GM18858 (cell line): ENCODE data around the gene DLG5.
"Not testable (repeated sequence)": the region's sequence is repeated elsewhere in the genome, so short reads cannot be mapped to it uniquely, and the experiment has no call there.

Source experiments
- ATAC-seq: cut with Tn5 transposase; IDR thresholded peaks from one replicate; pipeline ENCODE4 v1.9.1; 2021; ENCODE audit not compliant: unreplicated experiment

DLG5 gene

DNA sequence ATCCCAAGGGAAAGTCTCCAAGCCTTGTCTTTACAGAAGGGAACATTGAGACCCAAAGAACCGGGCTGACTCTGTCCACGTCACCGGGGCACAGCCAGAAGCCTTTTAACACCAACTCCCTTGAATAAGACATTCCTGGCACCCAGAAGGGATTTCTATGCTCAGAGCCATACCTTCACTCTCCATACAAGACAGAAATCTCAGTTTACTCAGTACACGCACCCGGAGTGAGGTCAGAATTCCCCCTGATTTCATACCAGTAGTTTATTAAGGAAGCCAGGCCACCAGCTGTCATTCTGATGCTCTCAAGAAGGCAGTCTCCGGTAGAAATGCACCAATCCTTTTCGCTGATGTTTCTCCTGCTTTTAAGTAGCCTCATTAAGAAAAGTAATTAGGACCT, 154.7 kb downstream of the DLG5 start:
- ATAC-seq: no peak

DNA sequence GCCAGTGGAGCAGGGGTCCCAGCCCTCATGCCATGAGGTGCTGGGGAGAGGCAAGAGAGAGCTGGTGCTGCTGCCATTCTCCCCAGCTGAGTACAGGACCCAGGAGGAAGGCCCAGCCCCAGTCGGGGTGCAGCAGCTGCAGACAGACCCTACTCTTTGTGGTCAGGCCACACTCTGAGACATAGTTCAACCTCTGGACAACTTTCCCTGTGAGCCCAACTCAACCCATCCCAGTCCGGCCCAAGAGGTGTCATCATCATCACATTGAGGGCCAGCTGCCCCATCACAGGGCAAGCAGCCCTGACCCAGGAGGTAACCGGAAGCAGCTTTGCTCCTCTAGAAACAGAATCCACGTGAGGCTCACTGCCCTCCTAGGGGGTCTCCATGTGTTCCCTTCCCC, 155.1 kb downstream of the DLG5 start:
- no peak for ATAC-seq

DNA sequence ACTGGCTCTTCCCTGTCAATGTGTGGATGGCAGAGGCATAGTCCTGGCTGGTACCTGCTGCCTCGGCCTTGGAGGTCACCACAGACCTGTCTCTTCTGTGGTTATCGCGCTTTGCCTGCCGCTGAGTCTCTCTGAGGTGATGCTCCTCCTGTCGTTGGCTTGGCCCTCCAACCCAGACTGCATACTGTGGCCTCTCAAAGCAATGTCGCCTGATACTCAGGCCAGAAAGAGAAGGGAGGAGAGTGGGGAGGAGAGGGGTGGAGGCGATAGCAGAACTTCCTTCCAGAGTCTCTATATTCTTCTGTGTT, 155.7 kb downstream of the DLG5 start:
- no peak for ATAC-seq

DNA sequence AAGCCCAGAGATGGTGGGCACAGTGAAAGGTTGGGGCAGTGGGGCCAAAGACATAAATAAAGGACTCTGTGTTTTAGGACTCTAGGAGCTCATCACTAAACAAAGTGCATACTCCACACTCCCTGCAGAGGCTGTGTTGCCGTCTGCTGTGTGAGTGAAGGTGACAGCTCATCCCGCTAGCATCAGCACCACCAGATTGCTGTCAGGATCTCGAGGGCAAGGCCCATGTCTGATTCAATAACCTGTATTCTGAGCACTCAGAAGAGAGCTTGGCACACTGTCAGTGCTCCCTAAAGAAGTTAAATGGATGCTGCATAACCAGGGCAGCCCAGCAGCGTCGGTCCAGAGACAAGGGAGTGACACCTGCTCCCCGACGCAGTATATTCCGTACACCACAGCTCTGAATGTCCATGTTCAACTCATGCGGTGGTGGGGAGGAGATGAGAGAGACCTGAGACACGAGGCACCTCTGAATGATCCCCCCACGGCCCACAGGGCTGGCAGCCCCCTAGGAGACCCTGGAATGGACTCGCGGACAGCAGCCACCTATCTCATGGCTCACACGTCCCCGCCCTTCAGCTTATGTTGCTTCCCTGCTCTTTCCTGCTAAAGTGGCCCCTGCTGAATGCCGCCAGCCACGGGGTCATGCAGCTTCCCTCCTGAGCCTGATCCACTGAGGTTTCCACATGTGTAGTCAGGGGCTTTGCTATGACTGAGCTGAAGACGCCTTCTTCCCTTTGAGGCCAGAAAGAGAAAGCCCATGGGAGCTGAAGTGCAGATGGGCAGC, 156.3 kb downstream of the DLG5 start:
- no peak for ATAC-seq

DNA sequence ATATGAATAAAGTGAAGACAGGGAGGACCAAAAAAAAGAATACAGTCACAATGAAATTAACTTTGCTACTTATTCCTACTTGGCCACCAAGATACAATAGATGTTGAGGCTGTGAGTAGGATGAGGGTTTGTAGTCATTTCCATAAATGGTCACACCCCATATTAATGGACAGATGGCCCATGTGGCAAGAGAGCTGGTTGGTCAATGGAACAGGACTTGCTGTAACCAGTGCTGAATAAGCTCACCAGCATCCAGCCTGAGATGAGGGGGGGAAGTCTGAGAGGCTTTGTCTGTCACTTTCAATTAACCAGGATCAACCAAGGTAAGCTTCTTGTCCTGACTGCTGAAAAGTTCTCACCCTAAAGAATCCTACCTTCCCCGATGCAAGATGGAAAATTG, 158.5 kb downstream of the DLG5 start:
- ATAC-seq: no peak

DNA sequence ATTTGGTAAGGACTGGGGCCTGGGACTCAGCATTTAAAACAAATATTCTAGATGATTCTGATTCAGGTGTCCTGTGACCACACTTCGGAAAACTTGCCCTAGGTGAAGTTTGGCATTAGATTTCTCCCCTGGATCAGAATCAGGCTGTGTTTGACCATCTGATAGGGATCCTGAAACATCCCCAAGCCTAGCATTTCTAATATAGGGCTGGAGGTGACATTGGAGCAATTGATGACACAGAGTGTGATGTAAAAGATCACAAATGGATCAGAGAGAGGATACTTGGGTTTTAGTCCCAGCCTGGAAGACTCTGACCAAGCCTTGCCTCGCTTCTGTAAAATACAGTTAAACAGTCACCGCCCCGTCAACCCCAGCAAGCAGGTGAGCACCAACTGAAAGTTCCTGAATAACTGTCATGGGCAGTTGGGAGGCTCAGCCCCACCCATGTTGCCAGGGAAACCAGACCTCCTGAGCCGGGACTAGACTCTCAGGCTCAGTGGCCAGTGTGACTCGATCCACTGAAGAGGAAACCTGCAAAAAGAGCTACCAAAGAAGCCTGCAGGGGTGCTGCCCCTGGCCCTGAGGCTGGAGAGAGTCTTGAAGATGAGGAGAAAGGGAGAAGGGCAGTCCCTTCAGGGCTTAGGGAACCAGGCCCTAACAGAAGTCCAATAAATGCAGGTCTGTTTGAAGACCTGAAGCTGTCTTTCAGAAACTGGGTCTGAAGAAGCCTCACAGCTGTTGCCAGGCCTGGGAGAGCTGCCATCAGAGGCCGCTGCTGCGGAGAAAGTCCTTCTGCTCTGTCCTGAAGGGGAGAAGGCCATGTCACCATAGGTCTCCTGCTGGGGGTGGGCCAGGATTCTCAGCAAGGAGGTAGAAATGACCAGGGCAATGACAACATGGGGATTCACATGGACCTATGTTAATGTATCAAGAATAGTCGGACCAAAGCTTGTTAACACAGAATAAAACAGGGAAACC, 162.8 kb downstream of the DLG5 start:
- no peak for ATAC-seq

DNA sequence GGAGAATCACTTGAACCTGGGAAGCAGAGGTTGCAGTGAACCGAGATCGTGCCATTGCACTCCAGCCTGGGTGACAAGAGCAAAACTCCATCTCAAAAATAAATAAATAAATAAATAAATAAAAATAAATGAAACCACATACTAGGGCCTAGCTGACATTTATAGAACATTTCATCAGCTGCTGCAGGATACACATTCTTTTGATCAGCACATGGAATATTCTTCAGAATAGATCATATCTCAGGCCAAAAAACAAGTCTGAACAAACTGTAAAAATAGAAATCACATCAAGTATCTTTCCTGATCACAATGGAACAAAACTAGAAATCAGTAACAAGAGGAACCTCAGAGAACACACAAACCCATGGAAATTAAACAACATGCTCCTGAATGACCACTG, 168.1 kb downstream of the DLG5 start:
- not testable (repeated sequence) for ATAC-seq

DNA sequence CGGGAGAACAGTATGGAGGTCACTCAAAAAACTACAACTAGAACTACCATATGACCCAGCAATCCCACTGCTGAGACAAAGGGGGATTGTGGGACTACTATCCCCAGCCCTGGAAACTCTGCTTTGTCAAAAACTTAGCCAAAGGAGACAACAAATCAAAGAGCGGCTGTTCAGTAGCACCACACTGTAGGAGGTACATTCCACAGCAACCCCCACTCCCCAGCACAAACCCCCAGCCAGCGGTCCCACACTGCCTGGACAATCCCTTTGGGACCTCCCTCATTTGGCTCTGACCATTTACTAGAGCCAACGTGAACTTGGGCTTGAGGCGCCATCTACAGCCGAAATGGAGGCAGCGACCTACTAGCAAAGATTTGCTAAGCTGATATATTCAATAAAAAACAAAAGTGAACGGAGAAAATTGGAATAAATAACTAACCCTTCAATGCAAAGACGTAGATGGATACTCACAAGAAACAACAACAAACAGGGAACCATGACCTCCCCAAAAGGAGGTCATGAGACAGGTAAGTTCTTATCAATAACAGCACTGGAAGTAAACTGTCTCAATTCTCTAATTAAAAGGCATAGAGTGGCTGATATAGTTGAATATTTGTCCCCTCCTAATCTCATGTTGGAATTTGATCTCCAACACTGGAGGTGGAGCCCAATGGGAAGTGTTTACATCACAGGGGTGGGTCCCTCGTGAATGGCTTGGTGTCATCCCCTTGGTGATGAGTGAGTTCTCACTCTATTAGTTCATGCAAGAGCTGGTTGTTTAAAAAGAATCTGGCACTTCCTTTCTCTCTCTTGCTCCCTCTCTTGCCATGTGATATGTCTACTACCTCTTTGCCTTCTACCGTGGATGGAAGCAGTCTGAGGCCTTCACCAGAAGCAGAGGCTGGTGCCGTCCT, 170.0 kb downstream of the DLG5 start:
- no peak for ATAC-seq

DNA sequence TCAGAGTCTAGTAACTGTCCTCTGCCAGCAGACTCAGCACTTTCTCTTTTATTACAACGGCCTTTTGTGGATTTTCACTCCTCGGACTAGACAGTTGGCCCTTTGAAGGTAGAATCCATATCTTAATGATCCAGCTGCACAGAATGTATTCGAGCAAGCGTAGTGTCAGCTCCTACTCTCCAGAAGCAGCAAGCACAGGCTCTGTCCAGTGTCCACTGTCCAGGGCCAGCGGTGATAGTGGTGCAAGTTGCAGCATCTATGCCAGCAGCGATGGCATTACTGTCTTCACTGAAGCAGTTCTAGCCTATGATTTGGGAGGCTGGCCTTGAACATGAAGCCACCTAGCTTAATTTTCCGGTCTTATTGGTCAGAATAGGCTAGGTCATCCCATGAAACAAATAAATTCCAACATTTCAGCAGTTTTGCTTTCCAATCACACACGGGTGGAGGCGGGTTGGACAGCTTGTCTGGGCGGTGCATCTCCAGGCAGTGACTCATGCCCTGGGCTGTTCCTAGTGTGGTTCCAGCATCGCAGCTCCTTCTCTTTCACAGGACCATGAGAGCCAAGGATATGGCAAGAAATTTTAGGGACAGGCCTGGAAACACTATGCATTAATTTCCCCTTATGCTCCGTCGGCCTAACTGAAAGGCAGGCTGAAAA, 180.4 kb downstream of the DLG5 start:
- ATAC-seq: no peak

DNA sequence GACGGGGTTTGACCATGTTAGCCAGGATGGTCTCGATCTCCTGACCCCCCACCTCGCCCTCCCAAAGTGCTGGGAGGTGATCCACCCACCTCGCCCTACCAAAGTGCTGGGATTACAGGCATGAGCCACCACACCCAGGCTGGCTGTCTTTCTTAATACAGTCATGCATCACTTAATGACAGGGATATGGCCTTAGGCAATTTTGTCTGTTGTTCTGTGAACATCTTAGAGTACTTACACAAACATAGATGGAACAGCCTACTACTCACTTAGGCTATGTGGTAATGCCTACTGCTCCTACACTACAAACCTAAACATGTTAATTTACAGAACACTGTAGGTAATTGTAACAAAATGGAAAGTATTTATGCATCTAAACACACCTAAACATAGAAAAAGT, 182.3 kb downstream of the DLG5 start:
- ATAC-seq: no peak

DNA sequence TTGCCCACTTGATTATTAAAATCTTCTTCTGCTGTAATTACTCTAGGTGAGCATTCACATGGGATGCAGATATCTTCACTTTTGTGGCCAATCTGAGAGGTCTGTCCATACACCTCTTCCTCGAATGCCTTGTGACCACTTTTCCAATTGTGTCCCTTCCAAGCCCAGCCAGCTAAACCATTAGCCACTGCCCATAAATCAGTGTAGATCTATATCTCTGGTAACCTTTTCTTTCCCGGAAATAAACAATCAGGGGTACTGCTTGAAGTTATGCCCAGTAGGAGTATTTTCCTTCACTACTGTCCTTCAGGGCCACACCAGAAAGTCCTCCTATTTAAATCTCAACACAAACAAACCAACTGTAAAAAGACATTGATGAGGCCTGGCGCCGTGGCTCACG, 184.4 kb downstream of the DLG5 start:
- no peak for ATAC-seq

DNA sequence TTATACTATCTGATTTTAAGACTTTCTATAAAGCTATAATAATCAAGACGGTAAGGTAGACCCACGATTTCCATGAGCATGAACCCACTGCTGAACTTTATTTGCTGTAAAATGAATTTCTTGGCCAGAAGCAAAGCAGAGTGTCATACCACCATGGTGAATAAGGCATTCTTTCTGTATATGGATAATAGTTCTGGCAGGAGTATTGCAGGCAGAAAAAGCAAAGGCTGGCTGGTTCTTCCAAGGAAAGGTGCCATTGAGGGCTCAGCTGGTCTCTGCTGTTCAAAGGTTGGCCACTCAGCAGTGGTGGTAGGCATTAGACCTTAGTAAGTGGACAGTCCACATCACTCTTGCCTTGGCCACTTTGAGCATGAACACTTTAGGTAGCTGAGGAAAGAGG, 184.8 kb downstream of the DLG5 start:
- ATAC-seq: no peak
